H9 (cell line): Measurements from ENCODE around the gene GTPBP4. TPM values are rescaled to one million over a fixed set of nuclear protein-coding genes. Genes with fewer than 3 reads are reported as not detected.

Experiments used
- DNase-seq: peaks from one replicate; pipeline ENCODE4 v3.0.0-alpha.2; 2017
- H2AFZ ChIP-seq: one replicate; pipeline ENCODE4 v1.6.1; 2013; ENCODE audit warnings: mild to moderate bottlenecking, low read length, control low read depth, moderate library complexity
- H2AK5ac ChIP-seq: 2 replicates; pipeline ENCODE4 v1.6.1; 2013; ENCODE audit warnings: low read length, control low read depth, mixed read lengths; ENCODE audit not compliant: insufficient read length
- H2BK120ac ChIP-seq: one replicate; pipeline ENCODE4 v1.6.1; 2013; ENCODE audit warnings: low read depth, mild to moderate bottlenecking, low read length, control low read depth, inconsistent platforms; ENCODE audit not compliant: poor library complexity, severe bottlenecking
- H2BK12ac ChIP-seq: 2 replicates; pipeline ENCODE4 v1.6.1; 2013; ENCODE audit warnings: low read length, control low read depth, mixed read lengths, low read depth; ENCODE audit not compliant: insufficient read length
- H2BK15ac ChIP-seq: 2 replicates; pipeline ENCODE4 v1.6.1; 2013; ENCODE audit warnings: low read depth, low read length, control low read depth
- H2BK20ac ChIP-seq: one replicate; pipeline ENCODE4 v1.6.1; 2013; ENCODE audit warnings: low read depth, mild to moderate bottlenecking, low read length, control low read depth, inconsistent platforms; ENCODE audit not compliant: poor library complexity, severe bottlenecking
- H2BK5ac ChIP-seq: 2 replicates; pipeline ENCODE4 v1.6.1; 2013; ENCODE audit warnings: low read length, control low read depth, mixed read lengths; ENCODE audit not compliant: insufficient read length
- H3K14ac ChIP-seq: 2 replicates; pipeline ENCODE4 v1.6.1; 2013; ENCODE audit warnings: low read length, control low read depth; ENCODE audit not compliant: insufficient read depth
- H3K18ac ChIP-seq: 2 replicates; pipeline ENCODE4 v1.6.1; 2013; ENCODE audit warnings: low read depth, mild to moderate bottlenecking, mixed read lengths, low read length, control low read depth; ENCODE audit not compliant: insufficient read length
- H3K23ac ChIP-seq: 2 replicates; pipeline ENCODE4 v1.6.1; 2013; ENCODE audit warnings: low read length, control low read depth, mixed read lengths, low read depth; ENCODE audit not compliant: insufficient read length
- H3K23me2 ChIP-seq: 2 replicates; pipeline ENCODE4 v1.6.1; 2013; ENCODE audit warnings: low read depth, mild to moderate bottlenecking, mixed read lengths, low read length, control low read depth; ENCODE audit not compliant: insufficient read length, poor library complexity, severe bottlenecking
- H3K27ac ChIP-seq: 2 replicates; pipeline ENCODE4 v1.5.1; 2013; ENCODE audit warnings: low read length, control low read depth, mixed read lengths, low read depth; ENCODE audit not compliant: insufficient read length
- H3K27me3 ChIP-seq: 2 replicates; pipeline ENCODE4 v1.6.1; 2013; ENCODE audit warnings: low read length, control low read depth, inconsistent platforms; ENCODE audit not compliant: insufficient read depth
- H3K4ac ChIP-seq: 2 replicates; pipeline ENCODE4 v1.6.1; 2013; ENCODE audit warnings: low read depth, mild to moderate bottlenecking, control low read depth, inconsistent platforms, low read length, moderate library complexity
- H3K4me1 ChIP-seq: 2 replicates; pipeline ENCODE4 v1.6.1; 2013; ENCODE audit warnings: low read length, control low read depth, inconsistent platforms; ENCODE audit not compliant: insufficient read depth
- H3K4me2 ChIP-seq: 2 replicates; pipeline ENCODE4 v1.6.1; 2013; ENCODE audit warnings: low read length, control low read depth, mixed read lengths; ENCODE audit not compliant: insufficient read length, insufficient read depth
- H3K56ac ChIP-seq: 2 replicates; pipeline ENCODE4 v1.6.1; 2013; ENCODE audit warnings: low read depth, mild to moderate bottlenecking, mixed read lengths, low read length, control low read depth; ENCODE audit not compliant: insufficient read length
- H3K79me1 ChIP-seq: 2 replicates; pipeline ENCODE4 v1.6.1; 2013; ENCODE audit warnings: low read depth, mild to moderate bottlenecking, moderate library complexity, low read length, control low read depth, inconsistent platforms; ENCODE audit not compliant: insufficient read depth, poor library complexity, severe bottlenecking
- H3K79me2 ChIP-seq: 2 replicates; pipeline ENCODE4 v1.6.1; 2013; ENCODE audit warnings: low read length, control low read depth, inconsistent platforms; ENCODE audit not compliant: insufficient read depth
- H3K9ac ChIP-seq: 2 replicates; pipeline ENCODE4 v1.6.1; 2013; ENCODE audit warnings: low read length, control low read depth, mixed read lengths; ENCODE audit not compliant: insufficient read length; ENCODE audit errors: extremely low read depth
- H3K9me3 ChIP-seq: one replicate; pipeline ENCODE4 v1.6.1; 2013; ENCODE audit warnings: low read depth, low read length, inconsistent platforms; ENCODE audit not compliant: control insufficient read depth
- H3T11ph ChIP-seq: one replicate; pipeline ENCODE4 v1.6.1; 2013; ENCODE audit warnings: mild to moderate bottlenecking, low read length, control low read depth, inconsistent platforms
- H4K20me1 ChIP-seq: one replicate; pipeline ENCODE4 v1.6.1; 2013; ENCODE audit not compliant: control insufficient read depth, insufficient read length, insufficient read depth
- H4K5ac ChIP-seq: 2 replicates; pipeline ENCODE4 v1.6.1; 2013; ENCODE audit warnings: low read depth, mild to moderate bottlenecking, mixed read lengths, low read length, control low read depth; ENCODE audit not compliant: insufficient read length
- H4K8ac ChIP-seq: replicated peaks from 2 replicates; pipeline ENCODE4 v1.6.1; 2013; ENCODE audit warnings: low read length, control low read depth, mixed read lengths, low read depth; ENCODE audit not compliant: insufficient read length
- H4K91ac ChIP-seq: 2 replicates; pipeline ENCODE4 v1.6.1; 2013; ENCODE audit warnings: low read depth, mild to moderate bottlenecking, moderate library complexity, mixed read lengths, low read length, control low read depth; ENCODE audit not compliant: insufficient read length
- H3K27ac Mint-ChIP-seq, 3 experiments: 2 replicates in 2 of 3; 3 replicates in 1 of 3; pipeline ENCODE4 v1.8.0; 2020 to 2021; ENCODE audit warnings: mixed read lengths in 3 of 3, mild to moderate bottlenecking in 1 of 3, moderate library complexity in 1 of 3
- H3K27me3 Mint-ChIP-seq: 2 replicates; pipeline ENCODE4 v1.8.0; 2021; ENCODE audit warnings: low read depth, mild to moderate bottlenecking, moderate library complexity, mixed read lengths
- H3K36me3 Mint-ChIP-seq, 3 experiments: 2 replicates in 2 of 3; 3 replicates in 1 of 3; pipeline ENCODE4 v1.8.0; 2020 to 2021; ENCODE audit warnings: low read depth in 3 of 3, mixed read lengths in 3 of 3; ENCODE audit not compliant: insufficient read depth in 1 of 3
- H3K4me1 Mint-ChIP-seq, 2 experiments: 2 replicates each; pipeline ENCODE4 v1.8.0; 2020; ENCODE audit warnings: mixed read lengths in 2 of 2
- H3K4me3 Mint-ChIP-seq, 2 experiments: 2 replicates in 1 of 2; 3 replicates in 1 of 2; pipeline ENCODE4 v1.8.0; 2020 to 2021; ENCODE audit warnings: mild to moderate bottlenecking in 2 of 2, mixed read lengths in 2 of 2, moderate library complexity in 1 of 2
- H3K9me3 Mint-ChIP-seq, 2 experiments: 2 replicates in 1 of 2; 3 replicates in 1 of 2; pipeline ENCODE4 v1.8.0; 2020; ENCODE audit warnings: mild to moderate bottlenecking in 2 of 2, mixed read lengths in 2 of 2, moderate library complexity in 1 of 2
- WGBS: extraction: QIAGEN DNeasy Blood & Tissue Kit; methylation state at CpG from one replicate; pipeline ENCODE4 v1.1.7; 2013; ENCODE audit warnings: missing lambda C conversion rate, low lambda C conversion rate, mixed read lengths; ENCODE audit not compliant: insufficient read length; ENCODE audit errors: extremely low coverage; 5-methylcytosine and 5-hydroxymethylcytosine counted together
- total RNA-seq: library from RNA; stranded (reverse); gene quantifications from 2 replicates; pipeline ENCODE4 v1.2.1, GENCODE V29; 2021
- TF ChIP-seq, protein P1 (sequence below): fragments of 200-600 bp; sonication (generic); conservative IDR thresholded peaks from 3 replicates; pipeline ENCODE4 v1.8.0; 2021; ENCODE audit warnings: antibody characterized with exemption, mild to moderate bottlenecking

Gene GTPBP4
- total RNA-seq, 1 experiment from 2014 or later: 134 TPM

DNA sequence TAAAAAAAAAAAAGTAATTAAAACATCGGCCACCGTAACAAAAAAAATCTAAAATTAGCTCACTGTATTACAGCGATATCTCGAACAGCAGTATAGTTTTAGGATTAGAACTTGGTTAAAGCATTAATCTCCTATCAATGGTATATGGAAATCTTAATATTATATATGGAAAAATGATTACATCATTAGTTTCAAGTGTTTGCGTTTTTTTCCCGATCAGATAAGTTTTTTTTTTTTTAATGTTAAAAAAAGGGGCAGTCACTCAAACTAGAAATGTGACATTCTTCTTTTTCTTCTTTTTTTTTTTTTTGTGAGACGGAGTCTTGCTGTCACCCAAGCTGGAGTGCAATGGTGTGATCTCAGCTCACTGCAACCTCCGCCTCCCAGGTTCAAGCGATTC lies 53.3 kb downstream of the GTPBP4 start:
- peaks cover 17% of the 10 kb centered on the region for H3K79me2 ChIP-seq
- no peak overlapping the region for H2BK20ac ChIP-seq
- no peak overlapping the region for H3K4me2 ChIP-seq
- H3K23me2 ChIP-seq: no peaks in the 10 kb centered on the region
- no peak overlapping the region for H3K27ac ChIP-seq
- no peak overlapping the region for H2BK120ac ChIP-seq
- no CpG with 5 or more reads among the region's 9 CpGs for WGBS
- no peak overlapping the region for H3K9ac ChIP-seq
- TF ChIP-seq, protein P1, sequence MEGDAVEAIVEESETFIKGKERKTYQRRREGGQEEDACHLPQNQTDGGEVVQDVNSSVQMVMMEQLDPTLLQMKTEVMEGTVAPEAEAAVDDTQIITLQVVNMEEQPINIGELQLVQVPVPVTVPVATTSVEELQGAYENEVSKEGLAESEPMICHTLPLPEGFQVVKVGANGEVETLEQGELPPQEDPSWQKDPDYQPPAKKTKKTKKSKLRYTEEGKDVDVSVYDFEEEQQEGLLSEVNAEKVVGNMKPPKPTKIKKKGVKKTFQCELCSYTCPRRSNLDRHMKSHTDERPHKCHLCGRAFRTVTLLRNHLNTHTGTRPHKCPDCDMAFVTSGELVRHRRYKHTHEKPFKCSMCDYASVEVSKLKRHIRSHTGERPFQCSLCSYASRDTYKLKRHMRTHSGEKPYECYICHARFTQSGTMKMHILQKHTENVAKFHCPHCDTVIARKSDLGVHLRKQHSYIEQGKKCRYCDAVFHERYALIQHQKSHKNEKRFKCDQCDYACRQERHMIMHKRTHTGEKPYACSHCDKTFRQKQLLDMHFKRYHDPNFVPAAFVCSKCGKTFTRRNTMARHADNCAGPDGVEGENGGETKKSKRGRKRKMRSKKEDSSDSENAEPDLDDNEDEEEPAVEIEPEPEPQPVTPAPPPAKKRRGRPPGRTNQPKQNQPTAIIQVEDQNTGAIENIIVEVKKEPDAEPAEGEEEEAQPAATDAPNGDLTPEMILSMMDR: no peak
- H3K23ac ChIP-seq: no peak overlapping the region
- no peaks in the 10 kb centered on the region for H3K9me3 ChIP-seq
- Mint-ChIP-seq H3K9me3 (no peaks in the 10 kb centered on the region; a peak in 2 of 5 replicates), H3K4me3 (no peak overlapping the region), H3K27me3 (no peaks in the 10 kb centered on the region), H3K36me3 (peaks cover 24 to 58% (median 50%) of the 10 kb centered on the region in 3 experiments; a peak in 6 of 7 replicates), H3K4me1 (peaks cover 13 to 16% of the 10 kb centered on the region in 2 experiments), H3K27ac (0 out of 7 replicates have a peak overlapping the region, but pooled peaks of 1 of the 3 experiments have one; percentile 32)
- no peak overlapping the region for H4K5ac ChIP-seq
- H3T11ph ChIP-seq: no peak overlapping the region
- H3K56ac ChIP-seq: no peak overlapping the region
- H3K4ac ChIP-seq: no peak overlapping the region
- H3K14ac ChIP-seq: no peak overlapping the region
- H2AFZ ChIP-seq: no peak overlapping the region
- no peaks in the 10 kb centered on the region for H3K79me1 ChIP-seq
- H3K4me1 ChIP-seq: no peaks in the 10 kb centered on the region; the same call in 1 of the 2 replicates
- H2AK5ac ChIP-seq: no peak overlapping the region
- no peaks in the 10 kb centered on the region for H3K27me3 ChIP-seq
- no peak for DNase-seq
- H2BK12ac ChIP-seq: no peak overlapping the region
- no peak overlapping the region for H4K91ac ChIP-seq
- H2BK5ac ChIP-seq: no peak overlapping the region
- H3K18ac ChIP-seq: no peak overlapping the region
- H4K20me1 ChIP-seq: no peaks in the 10 kb centered on the region
- no peak overlapping the region for H4K8ac ChIP-seq
- H2BK15ac ChIP-seq: no peak overlapping the region
